HCT116 (cell line): Measurements from ENCODE around the gene MADD.

Source experiments
- CBX3 ChIP-seq: IDR thresholded peaks from 2 replicates; pipeline ENCODE4 v1.6.1; 2012; ENCODE audit warnings: low read depth
- CEBPB ChIP-seq: IDR thresholded peaks from 2 replicates; pipeline ENCODE4 v1.6.1; 2012; ENCODE audit warnings: low read depth
- EGR1 ChIP-seq: IDR thresholded peaks from 2 replicates; pipeline ENCODE4 v1.6.1; 2012; ENCODE audit warnings: low read depth
- EZH2 ChIP-seq: fragments of 200-600 bp; sonication (generic); IDR thresholded peaks from 2 replicates; pipeline ENCODE4 v1.6.1; 2017; ENCODE audit warnings: antibody characterized with exemption, mixed run types
- EZH2phosphoT487 ChIP-seq: fragments of 200-600 bp; IDR thresholded peaks from 2 replicates; pipeline ENCODE4 v1.6.1; 2018; ENCODE audit warnings: antibody characterized with exemption, borderline replicate concordance
- JUND ChIP-seq: IDR thresholded peaks from 2 replicates; pipeline ENCODE4 v1.6.1; 2012
- POLR2A ChIP-seq: IDR thresholded peaks from 2 replicates; pipeline ENCODE4 v1.7.0; 2011; ENCODE audit warnings: borderline replicate concordance; ENCODE audit not compliant: insufficient read depth, insufficient read length; ENCODE audit errors: extremely low read depth
- POLR2AphosphoS5 ChIP-seq: IDR thresholded peaks from 2 replicates; pipeline ENCODE4 v1.6.1; 2011; ENCODE audit warnings: mild to moderate bottlenecking, low read depth, low read length, moderate library complexity
- RAD21 ChIP-seq: IDR thresholded peaks from 2 replicates; pipeline ENCODE4 v1.6.1; 2012; ENCODE audit warnings: low read depth, mild to moderate bottlenecking
- YY1 ChIP-seq: IDR thresholded peaks from 2 replicates; pipeline ENCODE4 v1.6.1; 2011; ENCODE audit warnings: low read length, low read depth, moderate library complexity, mild to moderate bottlenecking; ENCODE audit not compliant: insufficient replicate concordance; ENCODE audit errors: extremely low read depth
- TF ChIP-seq, protein P1 (sequence below): IDR thresholded peaks from 2 replicates; pipeline ENCODE4 v1.6.1; 2012; ENCODE audit warnings: low read depth
- TF ChIP-seq, protein P2 (sequence below), 3 experiments: fragments of 200-600 bp in 1 of 3; sonication (generic) in 1 of 3; IDR thresholded peaks in 2 of 3; conservative IDR thresholded peaks in 1 of 3; 2 replicates each; pipeline ENCODE4 v1.5.1; 2012 to 2017; ENCODE audit warnings: low read depth in 2 of 3, low read length in 2 of 3, antibody characterized with exemption in 1 of 3, borderline replicate concordance in 1 of 3, control low read depth in 1 of 3, mild to moderate bottlenecking in 1 of 3, mixed read lengths in 1 of 3, mixed run types in 1 of 3, moderate library complexity in 1 of 3; ENCODE audit not compliant: insufficient read depth in 1 of 3
- TF ChIP-seq, protein P3 (sequence below): IDR thresholded peaks from 2 replicates; pipeline ENCODE4 v1.6.1; 2012
- TF ChIP-seq, protein P4 (sequence below): IDR thresholded peaks from 2 replicates; pipeline ENCODE4 v1.6.1; 2011; ENCODE audit warnings: mild to moderate bottlenecking, low read length, moderate library complexity; ENCODE audit not compliant: insufficient replicate concordance; ENCODE audit errors: extremely low read depth

DNA sequence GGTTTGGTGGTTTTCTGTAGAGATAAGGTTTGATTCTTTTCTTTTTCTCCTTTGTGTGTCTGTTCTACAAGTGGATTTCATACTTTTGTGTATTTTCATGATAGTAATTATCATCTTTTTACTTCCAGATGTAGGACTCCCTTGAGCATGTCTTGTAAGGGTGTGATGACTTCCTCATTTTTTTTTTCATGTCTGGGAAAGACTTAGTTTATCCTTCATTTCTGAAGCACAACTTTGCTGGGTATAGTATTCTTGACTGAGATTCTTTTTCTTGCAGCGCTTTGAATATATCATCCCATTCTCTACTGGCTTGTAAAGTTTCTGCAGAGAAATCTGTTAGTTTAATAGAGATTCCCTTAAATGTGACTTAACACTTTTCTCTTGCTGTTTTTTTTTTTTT is 32.9 kb downstream of the MADD start:
- TF ChIP-seq, protein P1, sequence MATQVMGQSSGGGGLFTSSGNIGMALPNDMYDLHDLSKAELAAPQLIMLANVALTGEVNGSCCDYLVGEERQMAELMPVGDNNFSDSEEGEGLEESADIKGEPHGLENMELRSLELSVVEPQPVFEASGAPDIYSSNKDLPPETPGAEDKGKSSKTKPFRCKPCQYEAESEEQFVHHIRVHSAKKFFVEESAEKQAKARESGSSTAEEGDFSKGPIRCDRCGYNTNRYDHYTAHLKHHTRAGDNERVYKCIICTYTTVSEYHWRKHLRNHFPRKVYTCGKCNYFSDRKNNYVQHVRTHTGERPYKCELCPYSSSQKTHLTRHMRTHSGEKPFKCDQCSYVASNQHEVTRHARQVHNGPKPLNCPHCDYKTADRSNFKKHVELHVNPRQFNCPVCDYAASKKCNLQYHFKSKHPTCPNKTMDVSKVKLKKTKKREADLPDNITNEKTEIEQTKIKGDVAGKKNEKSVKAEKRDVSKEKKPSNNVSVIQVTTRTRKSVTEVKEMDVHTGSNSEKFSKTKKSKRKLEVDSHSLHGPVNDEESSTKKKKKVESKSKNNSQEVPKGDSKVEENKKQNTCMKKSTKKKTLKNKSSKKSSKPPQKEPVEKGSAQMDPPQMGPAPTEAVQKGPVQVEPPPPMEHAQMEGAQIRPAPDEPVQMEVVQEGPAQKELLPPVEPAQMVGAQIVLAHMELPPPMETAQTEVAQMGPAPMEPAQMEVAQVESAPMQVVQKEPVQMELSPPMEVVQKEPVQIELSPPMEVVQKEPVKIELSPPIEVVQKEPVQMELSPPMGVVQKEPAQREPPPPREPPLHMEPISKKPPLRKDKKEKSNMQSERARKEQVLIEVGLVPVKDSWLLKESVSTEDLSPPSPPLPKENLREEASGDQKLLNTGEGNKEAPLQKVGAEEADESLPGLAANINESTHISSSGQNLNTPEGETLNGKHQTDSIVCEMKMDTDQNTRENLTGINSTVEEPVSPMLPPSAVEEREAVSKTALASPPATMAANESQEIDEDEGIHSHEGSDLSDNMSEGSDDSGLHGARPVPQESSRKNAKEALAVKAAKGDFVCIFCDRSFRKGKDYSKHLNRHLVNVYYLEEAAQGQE, result no peak
- TF ChIP-seq, protein P2, sequence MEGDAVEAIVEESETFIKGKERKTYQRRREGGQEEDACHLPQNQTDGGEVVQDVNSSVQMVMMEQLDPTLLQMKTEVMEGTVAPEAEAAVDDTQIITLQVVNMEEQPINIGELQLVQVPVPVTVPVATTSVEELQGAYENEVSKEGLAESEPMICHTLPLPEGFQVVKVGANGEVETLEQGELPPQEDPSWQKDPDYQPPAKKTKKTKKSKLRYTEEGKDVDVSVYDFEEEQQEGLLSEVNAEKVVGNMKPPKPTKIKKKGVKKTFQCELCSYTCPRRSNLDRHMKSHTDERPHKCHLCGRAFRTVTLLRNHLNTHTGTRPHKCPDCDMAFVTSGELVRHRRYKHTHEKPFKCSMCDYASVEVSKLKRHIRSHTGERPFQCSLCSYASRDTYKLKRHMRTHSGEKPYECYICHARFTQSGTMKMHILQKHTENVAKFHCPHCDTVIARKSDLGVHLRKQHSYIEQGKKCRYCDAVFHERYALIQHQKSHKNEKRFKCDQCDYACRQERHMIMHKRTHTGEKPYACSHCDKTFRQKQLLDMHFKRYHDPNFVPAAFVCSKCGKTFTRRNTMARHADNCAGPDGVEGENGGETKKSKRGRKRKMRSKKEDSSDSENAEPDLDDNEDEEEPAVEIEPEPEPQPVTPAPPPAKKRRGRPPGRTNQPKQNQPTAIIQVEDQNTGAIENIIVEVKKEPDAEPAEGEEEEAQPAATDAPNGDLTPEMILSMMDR (IDR thresholded peaks at IDR 0.05 in 2 of 3, conservative IDR thresholded peaks at IDR 0.05 in 1 of 3; ENCODE audit: borderline replicate concordance in 1 of 3, insufficient read depth in 1 of 3, low read depth in 2 of 3, low read length in 2 of 3), result no peak
- no peak for TF ChIP-seq YY1
- no peak for TF ChIP-seq EZH2phosphoT487
- no peak for TF ChIP-seq POLR2A
- no peak for TF ChIP-seq CBX3
- TF ChIP-seq, protein P3, sequence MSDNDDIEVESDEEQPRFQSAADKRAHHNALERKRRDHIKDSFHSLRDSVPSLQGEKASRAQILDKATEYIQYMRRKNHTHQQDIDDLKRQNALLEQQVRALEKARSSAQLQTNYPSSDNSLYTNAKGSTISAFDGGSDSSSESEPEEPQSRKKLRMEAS, result no peak
- TF ChIP-seq POLR2AphosphoS5, result no peak
- no peak for TF ChIP-seq RAD21
- no peak for TF ChIP-seq JUND
- TF ChIP-seq EZH2, result no peak
- TF ChIP-seq, protein P4, sequence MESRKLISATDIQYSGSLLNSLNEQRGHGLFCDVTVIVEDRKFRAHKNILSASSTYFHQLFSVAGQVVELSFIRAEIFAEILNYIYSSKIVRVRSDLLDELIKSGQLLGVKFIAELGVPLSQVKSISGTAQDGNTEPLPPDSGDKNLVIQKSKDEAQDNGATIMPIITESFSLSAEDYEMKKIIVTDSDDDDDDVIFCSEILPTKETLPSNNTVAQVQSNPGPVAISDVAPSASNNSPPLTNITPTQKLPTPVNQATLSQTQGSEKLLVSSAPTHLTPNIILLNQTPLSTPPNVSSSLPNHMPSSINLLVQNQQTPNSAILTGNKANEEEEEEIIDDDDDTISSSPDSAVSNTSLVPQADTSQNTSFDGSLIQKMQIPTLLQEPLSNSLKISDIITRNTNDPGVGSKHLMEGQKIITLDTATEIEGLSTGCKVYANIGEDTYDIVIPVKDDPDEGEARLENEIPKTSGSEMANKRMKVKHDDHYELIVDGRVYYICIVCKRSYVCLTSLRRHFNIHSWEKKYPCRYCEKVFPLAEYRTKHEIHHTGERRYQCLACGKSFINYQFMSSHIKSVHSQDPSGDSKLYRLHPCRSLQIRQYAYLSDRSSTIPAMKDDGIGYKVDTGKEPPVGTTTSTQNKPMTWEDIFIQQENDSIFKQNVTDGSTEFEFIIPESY, result no peak
- no peak for TF ChIP-seq EGR1
- TF ChIP-seq CEBPB, result no peak
